ENCODE results near the gene HMBS.

DNA sequence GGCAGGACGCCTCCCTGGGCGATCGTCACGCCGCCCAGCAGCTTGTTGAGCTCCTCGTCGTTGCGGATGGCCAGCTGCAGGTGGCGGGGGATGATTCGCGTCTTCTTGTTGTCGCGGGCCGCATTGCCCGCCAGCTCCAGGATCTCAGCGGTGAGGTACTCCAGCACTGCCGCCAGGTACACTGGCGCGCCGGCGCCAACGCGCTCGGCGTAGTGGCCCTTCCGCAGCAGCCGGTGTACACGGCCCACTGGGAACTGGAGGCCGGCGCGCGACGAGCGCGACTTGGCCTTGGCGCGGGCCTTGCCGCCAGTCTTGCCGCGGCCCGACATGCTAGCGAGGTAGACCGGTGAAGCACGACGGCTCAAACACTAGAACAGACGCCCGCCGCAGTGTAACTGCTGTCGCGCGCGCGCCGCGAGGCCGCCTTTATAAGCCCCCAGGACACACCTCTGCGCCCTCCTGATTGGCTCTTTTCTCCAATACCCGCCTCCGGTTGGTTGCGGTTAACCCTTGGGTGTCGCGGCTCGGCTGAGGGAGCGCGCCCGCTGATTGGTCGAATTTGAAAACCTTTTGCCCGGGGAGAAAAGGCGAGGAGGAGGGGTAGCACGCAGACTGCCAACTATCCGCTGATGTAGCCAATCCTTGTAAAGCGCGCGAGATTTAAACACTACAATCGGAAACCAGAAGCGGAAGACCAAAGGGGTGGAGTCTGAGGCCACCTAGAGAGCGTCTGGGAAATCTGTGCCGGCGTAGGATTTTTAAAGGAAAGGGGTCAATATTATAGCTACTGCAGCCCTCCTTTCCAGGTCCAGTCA lies 10.6 kb downstream of the HMBS start:
- TF ChIP-seq YY1 (IDR thresholded peaks at IDR 0.05; ENCODE audit: insufficient read depth, insufficient read length) (no peak), SUZ12 (IDR thresholded peaks at IDR 0.05; ENCODE audit: extremely low read depth, insufficient read depth, insufficient read length) (no peak), ZNF274 (IDR thresholded peaks at IDR 0.05; ENCODE audit: low read depth, low read length) (no peak)
